A549 treated with Mapracorat at 1 μM for 4 hours (cell line): ENCODE results near the gene MYLIP. TPM values are rescaled to one million over a fixed set of nuclear protein-coding genes. Genes with fewer than 3 reads are reported as not detected.

Experiments used
- total RNA-seq: library from RNA; stranded (reverse); fragments of 200-300 nt; extraction: Qiagen RNA extraction; gene quantifications from 5 replicates; pipeline ENCODE4 v1.2.3, GENCODE V29; 2022

The MYLIP gene
- total RNA-seq, result 2.1 to 2.5 TPM (median 2.4 TPM) in 5 replicates

DNA sequence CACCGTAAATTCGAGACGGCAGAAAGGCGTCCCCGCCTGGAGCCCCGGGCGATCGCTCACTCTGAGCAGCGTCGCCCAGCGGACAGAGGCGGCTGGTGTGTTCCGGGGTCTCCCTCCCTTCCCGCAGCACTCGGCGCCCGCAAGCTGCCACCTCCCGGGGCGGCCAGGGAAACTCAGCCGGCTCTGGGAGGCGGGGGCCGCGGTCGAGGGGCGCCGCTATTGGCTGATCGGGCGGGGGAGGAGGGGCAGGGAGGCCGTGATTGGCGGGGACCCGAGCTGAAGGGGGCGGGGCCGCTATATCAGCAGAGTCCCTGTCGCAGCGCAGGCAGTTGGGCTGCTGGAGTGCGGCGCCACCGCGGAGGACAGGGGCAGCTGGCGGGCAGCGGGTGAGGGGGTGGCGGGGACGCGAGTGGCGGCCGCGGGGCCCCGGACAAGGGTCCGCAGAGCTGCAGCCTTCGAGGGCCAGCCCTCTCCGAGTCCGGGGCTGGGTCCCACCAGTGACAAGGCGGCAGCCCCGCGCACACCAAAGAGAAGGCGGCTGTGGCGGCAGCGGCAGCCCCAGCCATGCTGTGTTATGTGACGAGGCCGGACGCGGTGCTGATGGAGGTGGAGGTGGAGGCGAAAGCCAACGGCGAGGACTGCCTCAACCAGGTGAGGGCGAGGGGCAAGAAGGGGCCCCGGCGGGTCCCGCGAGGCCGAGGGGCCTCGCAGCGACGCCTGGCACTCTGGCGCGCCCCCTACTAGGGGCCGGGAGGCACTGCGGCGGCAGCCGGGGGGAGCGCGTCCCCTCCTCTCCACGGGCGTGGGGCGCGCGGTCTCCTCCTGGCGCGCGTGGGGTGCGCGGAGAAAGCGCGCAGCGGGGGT is at the start of gene MYLIP:
MYLIP (plus strand) TSS at position 328 of the 864 bp plus-strand sequence; CDS start at position 565, 237 bp downstream.

Other genes starting within 250 kb of the MYLIP start
- gene GMPR, start 109.5 kb downstream of the MYLIP start, total RNA-seq, result 3.8 to 6.8 TPM (median 6.0 TPM) in 5 replicates